Kidney glomerular epithelial cell (primary cell): ENCODE results near the gene TMIGD2.
"Not testable (repeated sequence)": the region's sequence is repeated elsewhere in the genome, so short reads cannot be mapped to it uniquely, and the experiment has no call there.

ENCODE experiments used
- DNase-seq: peaks from one replicate; lab custom pipeline; 2025; lab: John Stamatoyannopoulos, UW

Gene TMIGD2, protein sequence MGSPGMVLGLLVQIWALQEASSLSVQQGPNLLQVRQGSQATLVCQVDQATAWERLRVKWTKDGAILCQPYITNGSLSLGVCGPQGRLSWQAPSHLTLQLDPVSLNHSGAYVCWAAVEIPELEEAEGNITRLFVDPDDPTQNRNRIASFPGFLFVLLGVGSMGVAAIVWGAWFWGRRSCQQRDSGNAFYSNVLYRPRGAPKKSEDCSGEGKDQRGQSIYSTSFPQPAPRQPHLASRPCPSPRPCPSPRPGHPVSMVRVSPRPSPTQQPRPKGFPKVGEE

GRCh38 chr19:4302243-4302640 lies at the start of gene TMIGD2:
Gene TMIGD2 (minus strand): TSS chr19:4302389. CDS start chr19:4302385, 4 bp downstream.
- no peak for DNase-seq

- no peak for DNase-seq
These were observed 48.5 kb upstream of the TMIGD2 start for GRCh38 chr19:4350726-4351125.

DNA sequence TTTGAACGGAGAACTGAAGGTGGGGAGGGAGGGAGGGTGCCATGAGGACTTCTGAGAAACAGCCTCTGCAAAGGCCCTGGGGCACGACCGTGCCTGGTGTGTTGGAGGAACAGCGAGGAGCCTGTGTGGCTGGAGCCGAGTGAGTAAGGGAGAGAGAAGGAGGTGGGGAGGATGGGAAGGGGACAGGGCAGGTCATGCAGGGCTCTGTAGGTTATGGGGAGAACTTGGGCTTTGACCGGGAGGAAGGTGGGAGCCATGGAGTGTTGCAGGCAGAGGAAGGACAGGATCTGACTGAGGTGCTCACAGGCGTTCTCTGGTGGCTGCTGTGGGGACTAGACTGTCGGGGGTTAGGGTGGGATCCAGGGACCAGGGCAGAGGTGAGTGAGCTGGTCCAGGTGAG lies 47.9 kb upstream of the TMIGD2 start:
- DNase-seq, result no peak

- not testable (repeated sequence) for DNase-seq
These were observed 47.0 kb upstream of the TMIGD2 start for GRCh38 chr19:4349225-4349624.

DNA sequence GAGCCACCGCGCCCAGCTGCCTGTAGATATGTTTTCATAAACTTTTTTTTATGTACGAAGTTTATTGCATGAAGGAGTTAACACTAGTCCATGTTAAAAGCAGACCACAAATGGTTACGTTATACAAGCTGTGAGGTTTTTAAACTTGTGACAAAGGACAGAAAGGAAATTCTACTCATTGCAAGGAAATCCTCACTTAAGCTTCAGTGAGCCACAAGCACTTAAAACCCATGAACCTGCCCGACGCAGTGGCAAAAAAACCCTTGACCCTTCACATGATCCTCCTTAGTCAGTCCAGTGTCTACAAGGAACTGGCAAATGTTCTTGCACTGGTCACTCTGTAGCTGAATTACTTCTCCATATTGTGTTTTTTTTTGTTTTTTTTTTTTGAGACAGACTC lies 45.3 kb upstream of the TMIGD2 start:
- DNase-seq, result no peak

- no peak for DNase-seq
These were observed 43.8 kb upstream of the TMIGD2 start for GRCh38 chr19:4346020-4346383.

DNA sequence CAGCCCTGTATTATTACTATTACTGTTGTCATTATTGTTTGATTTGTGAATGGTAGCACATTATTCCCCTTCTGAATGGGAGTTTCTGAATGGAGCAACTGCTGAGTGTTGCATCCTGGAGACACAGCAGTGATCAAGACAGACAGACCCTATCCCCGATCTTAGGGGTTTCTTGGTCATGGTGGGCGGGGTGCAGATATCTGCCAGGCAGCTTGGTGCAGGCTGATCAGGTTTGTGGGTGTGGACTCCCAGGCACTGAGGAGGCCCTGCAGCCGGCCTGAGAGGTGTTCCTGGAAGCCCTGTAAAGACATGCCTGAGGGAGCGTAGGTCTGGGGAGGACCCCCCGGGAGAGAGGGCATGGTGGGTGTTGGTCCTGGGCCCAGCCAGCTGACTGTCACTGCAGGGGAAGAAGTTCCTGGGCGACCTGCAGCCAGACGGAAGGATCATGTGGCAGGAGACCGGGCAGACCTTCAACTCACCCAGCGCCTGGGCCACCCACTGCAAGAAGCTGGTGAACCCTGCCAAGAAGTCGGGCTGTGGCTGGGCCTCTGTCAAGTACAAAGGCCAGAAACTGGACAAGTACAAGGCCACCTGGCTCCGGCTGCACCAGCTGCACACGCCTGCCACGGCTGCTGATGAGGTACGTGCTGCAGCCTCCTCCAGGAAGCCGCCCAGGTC lies 43.3 kb upstream of the TMIGD2 start:
- DNase-seq, result no peak

DNA sequence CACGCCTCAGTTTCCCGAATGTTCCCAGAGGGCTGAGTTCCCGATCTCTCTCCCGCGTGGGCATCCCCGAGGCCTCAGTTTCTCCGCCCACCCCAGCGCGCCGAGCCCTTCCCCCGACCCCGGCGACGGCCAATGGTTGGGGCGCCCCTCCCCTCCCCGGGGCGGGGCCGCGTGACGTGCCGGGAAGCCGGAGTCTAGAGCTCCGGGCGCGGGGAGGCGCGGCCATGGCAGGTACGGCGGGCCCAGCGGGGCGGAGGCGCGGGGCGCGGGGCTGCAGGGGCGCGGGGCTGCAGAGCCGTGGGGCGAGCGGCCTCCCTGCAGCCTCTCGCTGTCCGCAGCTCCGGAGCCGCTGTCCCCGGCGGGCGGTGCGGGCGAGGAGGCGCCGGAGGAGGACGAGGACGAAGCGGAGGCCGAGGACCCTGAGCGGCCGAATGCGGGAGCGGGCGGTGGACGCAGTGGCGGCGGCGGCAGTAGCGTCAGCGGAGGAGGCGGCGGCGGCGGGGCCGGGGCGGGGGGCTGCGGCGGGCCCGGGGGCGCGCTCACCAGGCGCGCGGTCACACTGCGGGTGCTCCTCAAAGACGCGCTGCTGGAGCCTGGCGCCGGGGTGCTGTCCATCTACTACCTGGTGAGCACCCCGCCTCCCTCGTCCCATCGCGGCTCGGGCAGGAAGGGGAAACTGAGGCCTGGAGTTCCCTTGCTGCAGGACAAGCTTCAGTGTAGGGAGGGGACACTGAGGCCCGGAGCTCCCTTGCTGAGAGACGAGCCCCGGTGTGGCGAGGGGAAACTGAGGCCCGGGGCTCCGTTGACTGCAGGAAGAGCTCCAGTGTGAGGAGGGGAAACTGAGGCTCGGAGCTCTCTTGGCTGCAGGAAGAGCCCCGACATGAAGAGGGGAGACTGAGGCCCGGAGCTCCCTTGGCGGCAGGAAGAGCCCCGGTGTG lies 41.5 kb upstream of the TMIGD2 start, which contains the start of gene MPND:
TSS of gene MPND (plus strand) at position 193 of the 938 bp plus-strand sequence. CDS start at position 225, 32 bp downstream.
- DNase-seq, result peak; percentile 70

DNA sequence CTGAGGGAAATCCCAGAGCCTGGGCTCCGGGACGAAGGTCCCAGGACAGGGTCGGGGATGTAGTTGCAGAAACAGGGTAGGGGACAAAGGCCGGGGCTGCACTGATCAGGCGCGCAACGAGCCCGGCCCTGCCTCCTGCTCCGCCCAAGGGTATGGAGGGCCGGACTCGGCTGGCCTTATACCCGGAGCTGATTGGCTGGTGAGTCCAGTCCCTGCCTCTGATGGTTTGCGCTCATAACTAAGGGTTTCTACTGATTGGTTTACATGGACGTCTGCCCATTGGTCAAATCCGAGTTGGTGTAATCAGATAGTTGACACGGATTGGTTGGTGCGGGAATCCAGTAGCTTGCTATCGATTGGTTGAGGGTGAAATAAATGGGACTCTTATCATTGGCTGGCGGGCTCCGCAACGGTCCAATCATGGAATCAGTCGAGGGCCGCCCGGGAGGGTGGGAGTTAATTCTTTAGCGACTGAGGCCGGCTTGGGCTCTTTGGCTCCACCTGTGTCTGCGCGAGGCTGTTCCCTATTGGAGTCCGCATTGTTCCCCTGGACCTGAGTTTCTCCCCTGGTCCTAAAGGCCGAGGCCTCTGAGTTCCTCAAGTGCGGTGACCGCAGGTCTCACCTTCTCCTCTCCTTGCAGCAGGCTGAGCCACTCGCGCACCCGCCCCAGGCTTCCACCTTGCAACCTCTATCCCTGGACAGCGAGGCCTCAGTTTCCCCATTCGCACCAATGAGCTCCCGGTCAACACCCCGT lies 40.6 kb upstream of the TMIGD2 start:
- peak; percentile 100 for DNase-seq

DNA sequence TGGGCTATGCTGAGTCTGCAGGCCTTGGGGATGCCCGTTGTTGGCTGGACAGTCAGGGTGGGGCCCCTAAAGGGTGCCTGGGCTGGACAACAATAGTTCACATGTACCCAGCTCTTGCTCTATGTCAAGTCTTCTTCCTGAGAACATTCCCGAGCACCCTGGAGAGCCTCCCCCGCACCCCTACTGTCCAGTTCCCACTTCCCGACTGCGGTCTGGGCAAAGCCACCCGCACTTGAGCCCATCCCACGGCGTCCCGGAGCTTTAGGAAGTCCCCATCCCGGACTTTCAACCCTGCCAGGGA lies 40.1 kb upstream of the TMIGD2 start:
- no peak for DNase-seq

DNA sequence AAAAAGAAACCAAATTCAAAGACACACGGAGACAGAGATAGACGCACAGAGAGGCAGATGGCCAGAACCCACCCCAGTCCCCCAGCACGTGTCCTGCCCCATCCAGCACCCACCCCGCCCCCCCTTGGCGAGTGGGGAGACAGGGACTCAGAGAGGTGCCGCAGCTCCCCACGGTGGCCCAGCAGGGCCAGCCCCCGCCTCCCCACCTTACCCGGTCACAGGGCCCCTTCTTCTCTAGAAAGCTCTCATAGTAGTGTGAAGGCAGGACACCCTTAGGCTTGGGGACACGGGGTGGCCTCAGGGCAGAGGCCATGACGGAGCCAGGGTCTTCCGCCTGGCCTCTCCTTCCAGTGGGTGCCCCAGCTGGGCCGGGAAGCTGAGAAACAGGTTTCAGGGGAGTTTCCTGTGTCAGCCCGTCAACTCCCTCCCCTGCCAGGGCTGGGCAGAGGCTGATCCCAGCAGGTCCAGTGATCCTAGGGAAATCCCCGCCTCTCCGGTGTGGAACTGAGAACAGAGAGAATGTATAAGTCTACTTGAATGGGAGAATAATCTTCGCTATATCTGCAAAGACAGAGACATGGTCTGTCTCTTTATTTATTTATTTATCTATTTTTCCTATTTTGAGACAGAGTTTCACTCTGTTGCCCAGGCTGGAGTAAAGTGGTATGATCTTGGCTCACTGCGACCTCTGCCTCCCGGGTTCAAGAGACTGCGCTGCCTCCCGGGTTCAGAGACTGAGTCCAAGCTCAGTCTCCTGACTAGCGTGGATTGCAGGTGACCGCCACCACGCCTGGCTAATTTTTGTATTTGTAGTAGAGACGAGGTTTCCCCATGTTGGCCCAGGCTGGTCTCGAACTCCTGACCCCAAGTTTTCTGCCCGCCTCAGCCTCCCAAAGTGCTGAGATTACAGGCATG lies 36.5 kb upstream of the TMIGD2 start, which contains the start of gene STAP2:
TSS of gene STAP2 (minus strand) at position 387 of the 915 bp plus-strand sequence. CDS start at position 313, 74 bp downstream.
- DNase-seq, result peak; percentile 54

DNA sequence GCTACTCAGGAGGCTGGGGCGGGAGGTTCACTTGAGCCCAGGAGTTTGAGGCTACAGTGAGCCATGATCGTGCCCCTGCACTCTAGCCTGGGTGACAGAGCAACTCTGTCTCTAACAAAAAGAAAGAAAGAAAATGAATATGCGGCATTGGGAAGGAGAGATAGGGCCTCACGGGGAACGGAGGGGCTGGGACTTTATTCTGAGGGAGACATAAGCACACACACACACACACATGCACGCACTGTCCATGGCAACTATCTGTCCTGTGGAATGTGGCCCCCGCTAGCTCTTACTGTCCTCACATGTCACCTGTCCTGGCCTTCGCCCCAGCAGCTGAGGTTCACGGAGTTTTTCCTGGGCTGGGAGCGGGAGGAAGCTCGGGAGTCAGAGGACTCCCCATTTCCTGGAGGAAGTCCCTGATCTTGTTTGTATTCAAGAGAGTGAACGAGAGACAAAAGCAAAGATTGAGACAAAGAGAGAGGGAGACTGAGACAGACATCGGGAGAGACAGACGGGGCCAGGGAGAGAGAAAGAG lies 35.8 kb upstream of the TMIGD2 start:
- DNase-seq, result peak; percentile 23

GRCh38 chr19:4334929-4335570 lies 32.9 kb upstream of the TMIGD2 start:
- no peak for DNase-seq

- DNase-seq, result no peak
These were observed 27.7 kb upstream of the TMIGD2 start for GRCh38 chr19:4329858-4330257.

- not testable (repeated sequence) for DNase-seq
These were observed 26.9 kb upstream of the TMIGD2 start for GRCh38 chr19:4328991-4329681.

GRCh38 chr19:4328243-4328990 lies 26.2 kb upstream of the TMIGD2 start:
- peak; percentile 62 for DNase-seq

DNA sequence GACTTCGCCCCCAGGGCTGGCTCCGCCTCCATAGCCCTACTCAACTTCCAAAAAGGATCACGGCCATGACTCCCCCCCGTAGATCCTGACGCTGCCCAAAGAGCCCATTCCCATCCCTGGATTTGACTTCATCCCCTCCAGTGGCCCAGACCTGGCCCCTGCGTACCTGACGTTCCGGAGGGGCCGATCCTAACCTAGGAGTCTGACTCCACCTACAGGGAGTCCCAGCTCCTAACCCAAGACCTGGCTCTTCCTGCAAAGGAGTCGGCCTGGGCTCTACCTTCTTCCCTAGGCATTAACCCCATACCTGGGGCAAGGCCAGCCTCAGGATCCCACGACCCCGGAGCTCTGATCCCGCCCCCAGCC lies 25.7 kb upstream of the TMIGD2 start:
- DNase-seq, result no peak

DNA sequence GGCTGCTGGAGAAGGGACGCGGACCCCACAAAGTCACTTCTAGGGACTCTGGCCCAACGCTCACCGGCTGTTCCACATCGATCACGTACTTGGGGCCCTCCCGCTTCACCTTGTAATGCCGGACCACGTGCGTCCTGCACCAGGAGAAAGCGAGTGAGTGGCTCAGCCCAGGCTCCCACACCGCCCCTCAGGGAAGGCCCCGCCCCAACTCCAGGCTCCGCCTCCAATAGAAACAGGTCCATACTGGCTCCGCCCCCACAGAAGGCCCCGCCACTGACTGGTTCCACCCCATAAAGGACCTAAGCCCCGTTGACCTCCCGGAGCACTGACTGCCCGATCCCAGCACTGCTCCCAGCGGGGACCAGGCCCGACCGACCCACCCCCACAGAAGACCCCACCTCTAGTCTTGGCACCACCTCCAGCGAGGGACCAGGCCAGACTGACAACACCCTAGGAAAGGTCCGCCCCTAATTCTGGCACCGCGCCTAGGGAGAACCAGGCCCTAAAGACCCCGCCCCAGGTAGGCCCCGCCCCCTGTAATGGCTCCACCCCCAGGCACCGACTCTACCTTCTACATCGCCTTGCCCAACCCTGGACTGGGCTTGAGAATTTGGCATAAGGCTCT lies 25.2 kb upstream of the TMIGD2 start:
- no peak for DNase-seq
